ENCODE measurements around the gene NPTN.

The NPTN gene

GRCh38 chr15:73538563-73539211 is 94.5 kb downstream of the NPTN start:
- no peak overlapping the region for H3K4me3 ChIP-seq (ENCODE audit: low read length)
- no peaks in the 10 kb centered on the region for H3K9me3 ChIP-seq (ENCODE audit: insufficient read depth, low read depth, low read length)
- H3K4me1 ChIP-seq (ENCODE audit: insufficient read depth, low read length) = no peaks in the 10 kb centered on the region
- no peaks in the 10 kb centered on the region for H3K36me3 ChIP-seq (ENCODE audit: insufficient read depth, low read length)
- WGBS = 97% methylated on average over 10 of the region's 10 CpGs
- H3K9ac ChIP-seq (ENCODE audit: low read depth, low read length) = no peak overlapping the region
- no peaks in the 10 kb centered on the region for H3K27me3 ChIP-seq (ENCODE audit: insufficient read depth, low read length)
- no peak overlapping the region for H3K27ac ChIP-seq (ENCODE audit: low read depth, low read length)

- Histone ChIP-seq H3K9me3 (ENCODE audit: insufficient read depth, low read depth, low read length) (no peaks in the 10 kb centered on the region), H3K4me3 (ENCODE audit: low read length) (no peak overlapping the region), H3K9ac (ENCODE audit: low read depth, low read length) (no peak overlapping the region), H3K36me3 (ENCODE audit: insufficient read depth, low read length) (no peaks in the 10 kb centered on the region), H3K27me3 (ENCODE audit: insufficient read depth, low read length) (no peaks in the 10 kb centered on the region), H3K27ac (ENCODE audit: low read depth, low read length) (no peak overlapping the region), H3K4me1 (ENCODE audit: insufficient read depth, low read length) (no peaks in the 10 kb centered on the region)
- 97% methylated on average over 2 of the region's 2 CpGs for WGBS
Observed at GRCh38 chr15:73538123-73538522, 95.1 kb downstream of the NPTN start.

DNA sequence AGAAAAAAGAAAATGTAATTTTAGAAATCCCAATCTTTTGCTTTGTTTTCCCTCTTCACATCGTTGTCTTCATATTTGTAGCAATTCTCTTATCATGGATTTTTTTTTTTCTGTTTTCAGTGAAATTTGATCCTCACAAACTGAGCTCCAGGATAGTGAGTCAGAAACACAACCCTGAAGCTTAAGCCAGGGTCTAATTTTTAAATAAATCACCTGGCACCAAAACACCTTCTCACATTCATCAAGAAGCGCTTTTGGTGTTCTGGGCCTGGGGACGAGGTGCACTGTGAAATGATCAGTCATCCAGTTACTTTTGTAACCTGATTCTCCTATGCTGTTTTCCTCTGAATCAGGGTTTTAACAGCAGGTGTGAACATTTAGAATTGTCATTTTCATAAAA is 102.5 kb downstream of the NPTN start:
- Histone ChIP-seq H3K9me3 (ENCODE audit: insufficient read depth, low read depth, low read length) (no peaks in the 10 kb centered on the region), H3K27me3 (ENCODE audit: insufficient read depth, low read length) (no peaks in the 10 kb centered on the region), H3K27ac (ENCODE audit: low read depth, low read length) (no peak overlapping the region), H3K4me3 (ENCODE audit: low read length) (no peak overlapping the region), H3K9ac (ENCODE audit: low read depth, low read length) (no peak overlapping the region), H3K36me3 (ENCODE audit: insufficient read depth, low read length) (no peaks in the 10 kb centered on the region), H3K4me1 (ENCODE audit: insufficient read depth, low read length) (peaks cover 3% of the 10 kb centered on the region; the same call in 1 of the 2 replicates)
- WGBS = 92% methylated on average over 3 of the region's 3 CpGs

- Histone ChIP-seq H3K9ac (ENCODE audit: low read depth, low read length) (no peak overlapping the region), H3K27me3 (ENCODE audit: insufficient read depth, low read length) (no peaks in the 10 kb centered on the region), H3K9me3 (ENCODE audit: insufficient read depth, low read depth, low read length) (no peaks in the 10 kb centered on the region), H3K4me3 (ENCODE audit: low read length) (no peak overlapping the region), H3K4me1 (ENCODE audit: insufficient read depth, low read length) (peaks cover 3% of the 10 kb centered on the region; the same call in 1 of the 2 replicates), H3K36me3 (ENCODE audit: insufficient read depth, low read length) (no peaks in the 10 kb centered on the region), H3K27ac (ENCODE audit: low read depth, low read length) (no peak overlapping the region)
- 93% methylated on average over 2 of the region's 2 CpGs for WGBS
Observed at GRCh38 chr15:73527598-73527997, 105.6 kb downstream of the NPTN start.

DNA sequence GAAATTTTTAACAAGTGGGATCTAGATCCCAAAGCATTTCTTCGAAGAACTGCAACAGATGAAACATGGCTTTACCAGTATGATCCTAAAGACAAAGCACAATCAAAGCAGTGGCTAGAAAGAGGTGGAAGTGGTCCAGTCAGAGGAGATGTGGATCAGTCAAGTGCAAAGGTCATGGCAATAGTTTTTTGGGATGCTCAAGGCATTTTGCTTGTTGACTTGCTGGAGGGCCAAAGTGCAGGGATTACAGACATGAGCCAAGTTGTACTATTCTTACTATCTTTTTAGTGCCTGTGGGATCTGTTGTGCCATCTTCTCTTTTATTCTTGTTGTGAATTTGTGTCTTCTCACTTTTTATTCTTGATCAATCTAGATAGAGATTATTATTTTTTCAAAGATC is 108.3 kb downstream of the NPTN start:
- Histone ChIP-seq H3K9me3 (ENCODE audit: insufficient read depth, low read depth, low read length) (no peaks in the 10 kb centered on the region), H3K4me1 (ENCODE audit: insufficient read depth, low read length) (0 out of 2 replicates have a peak, but pooled peaks cover 2% of the 10 kb centered on the region), H3K27ac (ENCODE audit: low read depth, low read length) (no peak overlapping the region), H3K4me3 (ENCODE audit: low read length) (no peak overlapping the region), H3K36me3 (ENCODE audit: insufficient read depth, low read length) (no peaks in the 10 kb centered on the region), H3K27me3 (ENCODE audit: insufficient read depth, low read length) (no peaks in the 10 kb centered on the region), H3K9ac (ENCODE audit: low read depth, low read length) (no peak overlapping the region)
- WGBS = 100% methylated on average over 1 of the region's 1 CpG

GRCh38 chr15:73522011-73522410 is 111.2 kb downstream of the NPTN start:
- Histone ChIP-seq H3K27ac (ENCODE audit: low read depth, low read length) (no peak overlapping the region), H3K4me3 (ENCODE audit: low read length) (no peak overlapping the region), H3K27me3 (ENCODE audit: insufficient read depth, low read length) (no peaks in the 10 kb centered on the region), H3K9me3 (ENCODE audit: insufficient read depth, low read depth, low read length) (no peaks in the 10 kb centered on the region), H3K36me3 (ENCODE audit: insufficient read depth, low read length) (no peaks in the 10 kb centered on the region), H3K9ac (ENCODE audit: low read depth, low read length) (no peak overlapping the region), H3K4me1 (ENCODE audit: insufficient read depth, low read length) (peaks cover 22% of the 10 kb centered on the region)
- 100% methylated on average over 1 of the region's 1 CpG for WGBS

- WGBS = 84% methylated on average over 4 of the region's 5 CpGs
- no peak overlapping the region for H3K4me3 ChIP-seq (ENCODE audit: low read length)
Observed at GRCh38 chr15:73518876-73519733, 114.1 kb downstream of the NPTN start.

DNA sequence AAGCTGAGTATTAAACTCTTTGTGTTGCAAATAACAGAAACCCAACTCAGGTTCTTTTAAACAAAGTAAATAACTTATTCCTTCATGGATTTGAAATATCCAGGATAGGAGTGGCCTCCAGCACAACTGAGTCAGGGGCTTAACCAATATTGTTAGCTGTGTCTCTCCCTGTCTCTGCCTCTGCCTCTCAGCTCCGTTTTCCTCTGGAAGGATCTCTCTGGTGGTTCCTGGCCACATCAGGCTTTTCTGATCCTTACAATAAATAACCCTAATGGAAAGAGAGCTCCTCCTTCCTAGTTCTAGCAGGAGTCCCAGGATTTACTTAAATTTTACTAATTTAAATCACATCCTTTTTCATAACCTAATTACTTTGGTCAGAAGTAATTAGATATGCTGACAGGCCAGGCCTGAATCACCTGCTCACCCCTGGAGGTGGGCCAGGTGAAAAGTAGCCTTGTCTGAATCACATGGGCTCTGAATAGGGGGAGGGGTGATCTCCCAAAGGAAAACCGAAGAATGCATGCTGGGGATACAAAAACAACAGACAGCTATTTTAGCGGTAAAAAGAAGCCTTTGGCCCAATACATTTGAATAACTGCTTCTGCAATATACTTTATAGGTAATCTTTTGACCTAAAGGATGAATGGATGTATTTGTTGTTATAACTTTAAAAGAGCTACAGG is 114.9 kb downstream of the NPTN start:
- WGBS = 28% methylated on average over 3 of the region's 3 CpGs
- no peaks in the 10 kb centered on the region for H3K27me3 ChIP-seq (ENCODE audit: insufficient read depth, low read length)
- no peak overlapping the region; the same call in 1 of the 2 replicates for H3K9ac ChIP-seq (ENCODE audit: low read depth, low read length)
- no peak overlapping the region for H3K4me3 ChIP-seq (ENCODE audit: low read length)
- no peak overlapping the region; the same call in 1 of the 2 replicates for H3K27ac ChIP-seq (ENCODE audit: low read depth, low read length)
- no peaks in the 10 kb centered on the region; the same call in 1 of the 2 replicates for H3K9me3 ChIP-seq (ENCODE audit: insufficient read depth, low read depth, low read length)
- no peaks in the 10 kb centered on the region for H3K36me3 ChIP-seq (ENCODE audit: insufficient read depth, low read length)
- peaks cover 29% of the 10 kb centered on the region for H3K4me1 ChIP-seq (ENCODE audit: insufficient read depth, low read length)

More at GRCh38 chr15:73518876-73519733, 114.1 kb downstream of the NPTN start:
- H3K27me3 ChIP-seq (ENCODE audit: insufficient read depth, low read length) = no peaks in the 10 kb centered on the region
- no peaks in the 10 kb centered on the region; the same call in 1 of the 2 replicates for H3K9me3 ChIP-seq (ENCODE audit: insufficient read depth, low read depth, low read length)
- H3K9ac ChIP-seq (ENCODE audit: low read depth, low read length) = no peak overlapping the region; the same call in 1 of the 2 replicates
- H3K27ac ChIP-seq (ENCODE audit: low read depth, low read length) = no peak overlapping the region
- H3K4me1 ChIP-seq (ENCODE audit: insufficient read depth, low read length) = peaks cover 29% of the 10 kb centered on the region
- H3K36me3 ChIP-seq (ENCODE audit: insufficient read depth, low read length) = no peaks in the 10 kb centered on the region

DNA sequence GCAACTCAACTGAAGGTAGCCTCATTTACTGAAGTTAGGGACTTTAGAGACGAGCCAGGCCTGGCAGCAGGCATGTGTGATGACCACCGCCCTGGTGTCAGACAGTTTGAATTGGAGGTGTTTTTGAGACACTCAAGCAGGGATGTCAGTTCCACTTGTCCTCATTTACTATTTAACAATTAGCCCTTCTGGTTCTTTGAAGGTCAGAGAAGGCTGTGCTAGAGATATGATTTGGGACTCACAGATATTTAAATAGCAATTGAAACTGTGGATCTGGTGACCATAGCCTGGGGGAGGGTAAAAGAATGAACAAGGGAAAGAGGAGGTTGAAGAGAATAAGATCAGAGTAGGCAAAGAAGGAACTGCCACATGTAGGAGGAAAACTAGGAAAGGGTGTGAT is 115.6 kb downstream of the NPTN start:
- no peaks in the 10 kb centered on the region for H3K27me3 ChIP-seq (ENCODE audit: insufficient read depth, low read length)
- 78% methylated on average over 2 of the region's 2 CpGs for WGBS
- no peak overlapping the region for H3K9ac ChIP-seq (ENCODE audit: low read depth, low read length)
- H3K27ac ChIP-seq (ENCODE audit: low read depth, low read length) = no peak overlapping the region
- no peaks in the 10 kb centered on the region; the same call in 1 of the 2 replicates for H3K9me3 ChIP-seq (ENCODE audit: insufficient read depth, low read depth, low read length)
- H3K36me3 ChIP-seq (ENCODE audit: insufficient read depth, low read length) = no peaks in the 10 kb centered on the region
- H3K4me1 ChIP-seq (ENCODE audit: insufficient read depth, low read length) = peaks cover 29% of the 10 kb centered on the region
- no peak overlapping the region for H3K4me3 ChIP-seq (ENCODE audit: low read length)

DNA sequence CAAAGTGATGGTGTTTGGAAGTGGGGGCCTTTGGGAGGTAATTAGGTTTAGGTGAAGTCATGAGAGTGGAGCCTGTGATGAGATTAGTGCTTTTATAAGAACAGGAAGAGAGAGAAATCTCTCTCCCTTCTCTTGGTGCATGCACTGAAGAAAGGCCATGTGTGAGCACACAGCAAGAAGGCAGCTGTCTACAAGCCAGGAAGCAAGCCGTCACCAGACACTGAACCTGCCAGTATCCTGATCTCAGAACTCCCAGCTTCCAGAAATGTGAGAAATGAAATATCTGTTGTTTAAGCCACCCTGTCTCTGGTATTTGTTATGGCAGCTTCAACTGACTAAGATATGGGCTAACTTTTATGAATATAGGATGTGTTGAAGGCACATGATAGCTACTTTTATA is 117.7 kb downstream of the NPTN start:
- no peak overlapping the region for H3K27ac ChIP-seq (ENCODE audit: low read depth, low read length)
- H3K4me3 ChIP-seq (ENCODE audit: low read length) = no peak overlapping the region
- H3K36me3 ChIP-seq (ENCODE audit: insufficient read depth, low read length) = no peaks in the 10 kb centered on the region
- H3K4me1 ChIP-seq (ENCODE audit: insufficient read depth, low read length) = peaks cover 28% of the 10 kb centered on the region
- WGBS = 92% methylated on average over 1 of the region's 1 CpG
- no peak overlapping the region for H3K9ac ChIP-seq (ENCODE audit: low read depth, low read length)
- no peaks in the 10 kb centered on the region; the same call in 1 of the 2 replicates for H3K9me3 ChIP-seq (ENCODE audit: insufficient read depth, low read depth, low read length)
- H3K27me3 ChIP-seq (ENCODE audit: insufficient read depth, low read length) = no peaks in the 10 kb centered on the region

All from HUES64 (cell line).